ENCODE results near the gene CEP85. TPM values are rescaled to one million over a fixed set of nuclear protein-coding genes. Genes with fewer than 3 reads are reported as not detected.
"Not testable (repeated sequence)": the region's sequence is repeated elsewhere in the genome, so short reads cannot be mapped to it uniquely, and the experiment has no call there.

Gene CEP85
- polyA plus RNA-seq, 4 donors, result 12.8 to 20.4 (median 17.5) TPM

- no peak for DNase-seq (ENCODE audit: low read depth in 4 of 4, low spot score in 3 of 4)
Observed at GRCh38 chr1:26287033-26287711, 53.2 kb downstream of the CEP85 start.

- DNase-seq (ENCODE audit: low read depth in 4 of 4, low spot score in 3 of 4), result no peak
Observed at GRCh38 chr1:26287811-26288210, 53.8 kb downstream of the CEP85 start.

- no peak for DNase-seq (ENCODE audit: low read depth in 4 of 4, low spot score in 3 of 4)
Observed at GRCh38 chr1:26288311-26288941, 54.4 kb downstream of the CEP85 start.

- no peak for DNase-seq (ENCODE audit: low read depth in 4 of 4, low spot score in 3 of 4)
Observed at GRCh38 chr1:26289158-26290059, 55.4 kb downstream of the CEP85 start.

GRCh38 chr1:26290122-26290881 lies 56.3 kb downstream of the CEP85 start:
- no peak for DNase-seq (ENCODE audit: low read depth in 4 of 4, low spot score in 3 of 4)

GRCh38 chr1:26290882-26291261 lies 56.9 kb downstream of the CEP85 start:
- DNase-seq (ENCODE audit: low read depth in 4 of 4, low spot score in 3 of 4), result no peak

GRCh38 chr1:26291433-26291832 lies 57.4 kb downstream of the CEP85 start:
- DNase-seq (ENCODE audit: low read depth in 4 of 4, low spot score in 3 of 4), result no peak

GRCh38 chr1:26291939-26292338 lies 57.9 kb downstream of the CEP85 start:
- no peak for DNase-seq (ENCODE audit: low read depth in 4 of 4, low spot score in 3 of 4)

- not testable (repeated sequence) for DNase-seq (ENCODE audit: low read depth in 4 of 4, low spot score in 3 of 4)
Observed at GRCh38 chr1:26292735-26293134, 58.7 kb downstream of the CEP85 start.

GRCh38 chr1:26293911-26294463 lies 60.0 kb downstream of the CEP85 start:
- no peak for DNase-seq (ENCODE audit: low read depth in 4 of 4, low spot score in 3 of 4)

GRCh38 chr1:26295194-26296138 lies 61.5 kb downstream of the CEP85 start:
- no peak for DNase-seq (ENCODE audit: low read depth in 4 of 4, low spot score in 3 of 4)

GRCh38 chr1:26296340-26297056 lies 62.5 kb downstream of the CEP85 start:
- no peak for DNase-seq (ENCODE audit: low read depth in 4 of 4, low spot score in 3 of 4)

GRCh38 chr1:26297057-26297790 lies 63.2 kb downstream of the CEP85 start:
- no peak for DNase-seq (ENCODE audit: low read depth in 4 of 4, low spot score in 3 of 4)

GRCh38 chr1:26297791-26298124 lies 63.8 kb downstream of the CEP85 start:
- DNase-seq (ENCODE audit: low read depth in 4 of 4, low spot score in 3 of 4), result no peak

- no peak for DNase-seq (ENCODE audit: low read depth in 4 of 4, low spot score in 3 of 4)
Observed at GRCh38 chr1:26300578-26301275, 66.7 kb downstream of the CEP85 start.

- DNase-seq (ENCODE audit: low read depth in 4 of 4, low spot score in 3 of 4), result no peak
Observed at GRCh38 chr1:26302733-26303405, 68.9 kb downstream of the CEP85 start.
